Fibroblast of pulmonary artery (primary cell): ENCODE measurements around the gene WASHC4.

ENCODE experiments used
- DNase-seq: peaks from one replicate; pipeline ENCODE4 v3.0.0-alpha.2; 2010; ENCODE audit warnings: low read depth
- H3K4me3 ChIP-seq: replicated peaks from 2 replicates; pipeline ENCODE4 v1.5.1; 2011; ENCODE audit warnings: low read depth, mild to moderate bottlenecking, control low read depth, low read length, moderate library complexity
- CTCF ChIP-seq: IDR thresholded peaks from 2 replicates; pipeline ENCODE4 v1.5.1; 2011; ENCODE audit warnings: mild to moderate bottlenecking, control low read depth, low read length, inconsistent platforms; ENCODE audit errors: missing control alignments

Gene WASHC4

GRCh38 chr12:105198961-105199360 is 91.4 kb downstream of the WASHC4 start:
- DNase-seq, result no peak
- H3K4me3 ChIP-seq, result no peak overlapping the region
- TF ChIP-seq CTCF, result no peak

GRCh38 chr12:105200385-105200784 is 92.9 kb downstream of the WASHC4 start:
- no peak for DNase-seq
- no peak overlapping the region for H3K4me3 ChIP-seq
- no peak for TF ChIP-seq CTCF

- H3K4me3 ChIP-seq, result no peak overlapping the region
- DNase-seq, result no peak
- no peak for TF ChIP-seq CTCF
Measured at GRCh38 chr12:105201299-105201698, 93.8 kb downstream of the WASHC4 start.

GRCh38 chr12:105202202-105202601 is 94.7 kb downstream of the WASHC4 start:
- H3K4me3 ChIP-seq, result no peak overlapping the region
- DNase-seq, result no peak
- TF ChIP-seq CTCF, result no peak

GRCh38 chr12:105204127-105204526 is 96.6 kb downstream of the WASHC4 start:
- DNase-seq, result no peak
- H3K4me3 ChIP-seq, result no peak overlapping the region
- no peak for TF ChIP-seq CTCF

GRCh38 chr12:105204916-105205315 is 97.4 kb downstream of the WASHC4 start:
- DNase-seq, result peak; percentile 68
- TF ChIP-seq CTCF, result no peak
- H3K4me3 ChIP-seq, result no peak overlapping the region

GRCh38 chr12:105205322-105206048 is 98.0 kb downstream of the WASHC4 start:
- H3K4me3 ChIP-seq, result no peak overlapping the region
- DNase-seq, result no peak
- TF ChIP-seq CTCF, result no peak
